Memory B cell (primary cell): Measurements from ENCODE around the gene CEP44.
"Not testable (repeated sequence)": the region's sequence is repeated elsewhere in the genome, so short reads cannot be mapped to it uniquely, and the experiment has no call there.

ENCODE experiments used
- ATAC-seq: fragments of 150-1000 bp; cut with Tn5 transposase; 2 replicates; pipeline ENCODE4 v1.10.0; 2021; ENCODE audit warnings: low read depth, mild to moderate bottlenecking, moderate library complexity
- DNase-seq, 2 donors: peaks; one replicate each; pipeline ENCODE4 v3.0.0; 2022; ENCODE audit warnings: low spot score in 2 of 2
- H3K27ac Mint-ChIP-seq: one replicate; pipeline ENCODE4 v1.8.0; 2022; ENCODE audit warnings: mild to moderate bottlenecking, moderate library complexity, mixed read lengths
- H3K27me3 Mint-ChIP-seq: one replicate; pipeline ENCODE4 v1.8.0; 2022; ENCODE audit warnings: mixed read lengths
- H3K36me3 Mint-ChIP-seq: one replicate; pipeline ENCODE4 v1.8.0; 2022; ENCODE audit warnings: mild to moderate bottlenecking, mixed read lengths
- H3K4me1 Mint-ChIP-seq: one replicate; pipeline ENCODE4 v1.8.0; 2022; ENCODE audit warnings: mixed read lengths
- H3K4me3 Mint-ChIP-seq: one replicate; pipeline ENCODE4 v1.8.0; 2022; ENCODE audit warnings: mild to moderate bottlenecking, moderate library complexity, mixed read lengths
- H3K9me3 Mint-ChIP-seq: one replicate; pipeline ENCODE4 v1.8.0; 2022; ENCODE audit warnings: mixed read lengths

The CEP44 gene

GRCh38 chr4:174286870-174287269, 3.2 kb downstream of the CEP44 start:
- peaks cover 19% of the 10 kb centered on the region for H3K4me1 Mint-ChIP-seq
- peaks cover 6% of the 10 kb centered on the region for H3K36me3 Mint-ChIP-seq
- peaks cover 2% of the 10 kb centered on the region for H3K9me3 Mint-ChIP-seq
- no peaks in the 10 kb centered on the region for H3K27me3 Mint-ChIP-seq
- no peak overlapping the region for H3K4me3 Mint-ChIP-seq
- H3K27ac Mint-ChIP-seq: no peak overlapping the region
- no peak for ATAC-seq
- no peak for DNase-seq

DNA sequence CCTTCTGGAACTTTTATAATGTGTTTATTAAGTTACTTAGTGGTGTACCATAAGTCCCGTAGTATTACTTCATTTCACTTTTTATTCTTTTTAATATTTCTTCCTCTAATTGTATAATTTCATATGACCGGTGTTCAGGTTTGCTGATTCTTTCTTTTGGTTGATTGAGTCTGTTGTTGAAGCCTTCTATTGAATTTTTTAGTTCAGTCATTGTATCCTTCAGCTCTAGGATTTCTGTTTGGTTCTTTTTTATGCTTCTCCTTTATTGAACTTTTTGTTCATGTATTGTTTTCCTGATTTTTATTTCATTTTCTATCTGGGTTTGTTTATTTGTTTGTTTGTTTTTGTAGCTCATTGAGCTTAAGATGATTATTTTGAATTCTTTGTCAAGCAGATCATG, 8.8 kb downstream of the CEP44 start:
- Mint-ChIP-seq H3K4me3 (no peak overlapping the region), H3K9me3 (peaks cover 11% of the 10 kb centered on the region), H3K27ac (no peak overlapping the region), H3K4me1 (peaks cover 5% of the 10 kb centered on the region), H3K36me3 (peaks cover 21% of the 10 kb centered on the region), H3K27me3 (no peaks in the 10 kb centered on the region)
- ATAC-seq (no peak), DNase-seq (no peak)

DNA sequence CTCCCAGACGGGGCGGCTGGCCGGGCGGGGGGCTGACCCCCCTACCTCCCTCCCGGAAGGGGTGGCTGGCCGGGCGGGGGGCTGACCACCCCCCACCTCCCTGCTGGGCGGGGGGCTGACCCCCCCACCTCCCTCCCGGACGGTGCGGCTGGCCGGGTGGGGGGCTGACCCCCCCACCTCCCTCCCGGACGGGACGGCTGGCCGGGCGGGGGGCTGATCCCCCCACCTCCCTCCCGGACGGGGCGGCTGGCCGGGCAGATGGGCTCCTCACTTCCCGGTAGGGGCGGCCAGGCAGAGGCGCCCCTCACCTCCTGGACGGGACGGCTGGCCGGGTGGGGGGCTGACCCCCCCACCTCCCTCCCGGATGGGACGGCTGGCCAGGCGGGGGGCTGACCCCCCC, 10.9 kb downstream of the CEP44 start:
- not testable (repeated sequence) for H3K27ac Mint-ChIP-seq, DNase-seq, H3K4me1 Mint-ChIP-seq, ATAC-seq, H3K27me3 Mint-ChIP-seq, H3K4me3 Mint-ChIP-seq
- Mint-ChIP-seq H3K36me3 (peaks cover 24% of the 10 kb centered on the region), H3K9me3 (peaks cover 11% of the 10 kb centered on the region)

- H3K4me1 Mint-ChIP-seq, DNase-seq, H3K4me3 Mint-ChIP-seq, H3K27ac Mint-ChIP-seq, ATAC-seq, H3K27me3 Mint-ChIP-seq: not testable (repeated sequence)
- Mint-ChIP-seq H3K9me3 (peaks cover 11% of the 10 kb centered on the region), H3K36me3 (peaks cover 29% of the 10 kb centered on the region)
These were observed 11.4 kb downstream of the CEP44 start for GRCh38 chr4:174295142-174295541.

GRCh38 chr4:174303687-174304086, 20.0 kb downstream of the CEP44 start:
- Mint-ChIP-seq H3K27me3 (no peaks in the 10 kb centered on the region), H3K4me3 (no peak overlapping the region), H3K27ac (no peak overlapping the region), H3K9me3 (no peaks in the 10 kb centered on the region), H3K4me1 (no peaks in the 10 kb centered on the region), H3K36me3 (peaks cover 33% of the 10 kb centered on the region)
- DNase-seq: no peak
- no peak for ATAC-seq

- no peak for DNase-seq
- no peaks in the 10 kb centered on the region for H3K9me3 Mint-ChIP-seq
- H3K36me3 Mint-ChIP-seq: peaks cover 35% of the 10 kb centered on the region
- no peak overlapping the region for H3K4me3 Mint-ChIP-seq
- ATAC-seq: no peak
- no peak overlapping the region for H3K27ac Mint-ChIP-seq
- no peaks in the 10 kb centered on the region for H3K27me3 Mint-ChIP-seq
- no peaks in the 10 kb centered on the region for H3K4me1 Mint-ChIP-seq
These were observed 21.0 kb downstream of the CEP44 start for GRCh38 chr4:174304664-174305063.

DNA sequence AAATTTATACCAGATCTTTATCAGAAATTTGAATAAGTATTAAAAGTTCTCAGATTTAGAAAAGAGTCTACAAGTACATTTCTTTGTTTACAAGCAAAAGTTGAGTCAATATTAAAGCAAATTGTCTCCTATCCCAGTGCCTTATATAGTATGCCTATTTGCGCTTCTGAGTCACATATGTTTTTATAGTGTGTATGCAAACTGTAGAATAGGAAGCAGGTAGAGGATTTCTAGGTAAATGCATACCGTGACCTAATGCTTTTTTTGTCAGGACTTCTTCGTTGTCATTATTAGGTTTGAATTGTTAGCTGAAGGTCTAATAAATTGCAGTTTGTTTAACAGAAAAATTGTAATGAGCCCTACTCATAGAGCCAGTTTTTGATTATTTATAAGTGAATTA, 22.2 kb downstream of the CEP44 start:
- Mint-ChIP-seq H3K9me3 (no peaks in the 10 kb centered on the region), H3K4me3 (no peak overlapping the region), H3K27me3 (no peaks in the 10 kb centered on the region), H3K4me1 (no peaks in the 10 kb centered on the region), H3K36me3 (peaks cover 29% of the 10 kb centered on the region), H3K27ac (no peak overlapping the region)
- no peak for DNase-seq
- no peak for ATAC-seq

DNA sequence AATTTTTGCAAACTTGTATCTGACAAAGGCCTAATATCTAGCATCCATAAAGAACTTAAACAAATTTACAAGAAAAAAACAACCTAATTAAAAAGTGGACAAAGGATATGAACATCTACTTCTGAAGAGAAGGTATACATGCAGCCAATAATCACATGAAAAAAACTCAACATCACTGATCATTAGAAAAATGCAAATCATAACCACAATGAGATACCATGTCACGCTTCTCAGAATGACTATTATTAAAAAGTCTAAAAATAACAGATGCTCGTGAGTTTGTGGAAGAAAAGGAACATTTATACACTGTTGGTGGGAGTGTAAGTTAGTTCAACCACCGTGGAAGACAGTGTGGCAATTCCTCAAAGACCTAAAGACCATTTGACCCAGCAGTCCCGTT, 24.0 kb downstream of the CEP44 start:
- Mint-ChIP-seq H3K27ac (no peak overlapping the region), H3K4me1 (no peaks in the 10 kb centered on the region), H3K27me3 (no peaks in the 10 kb centered on the region), H3K9me3 (no peaks in the 10 kb centered on the region), H3K4me3 (no peak overlapping the region), H3K36me3 (peaks cover 26% of the 10 kb centered on the region)
- ATAC-seq (no peak), DNase-seq (no peak)

GRCh38 chr4:174312993-174313392, 29.3 kb downstream of the CEP44 start:
- peaks cover 25% of the 10 kb centered on the region for H3K36me3 Mint-ChIP-seq
- H3K4me3 Mint-ChIP-seq: no peak overlapping the region

GRCh38 chr4:174314274-174314673, 30.6 kb downstream of the CEP44 start:
- no peaks in the 10 kb centered on the region for H3K4me1 Mint-ChIP-seq
- no peaks in the 10 kb centered on the region for H3K9me3 Mint-ChIP-seq
- H3K27ac Mint-ChIP-seq: no peak overlapping the region
- peaks cover 17% of the 10 kb centered on the region for H3K36me3 Mint-ChIP-seq
- DNase-seq: no peak
- no peaks in the 10 kb centered on the region for H3K27me3 Mint-ChIP-seq
- H3K4me3 Mint-ChIP-seq: no peak overlapping the region
- no peak for ATAC-seq

More at GRCh38 chr4:174312993-174313392, 29.3 kb downstream of the CEP44 start:
- Mint-ChIP-seq H3K27ac (no peak overlapping the region), H3K4me1 (no peaks in the 10 kb centered on the region), H3K27me3 (no peaks in the 10 kb centered on the region), H3K9me3 (no peaks in the 10 kb centered on the region)
- ATAC-seq: no peak
- DNase-seq: no peak

DNA sequence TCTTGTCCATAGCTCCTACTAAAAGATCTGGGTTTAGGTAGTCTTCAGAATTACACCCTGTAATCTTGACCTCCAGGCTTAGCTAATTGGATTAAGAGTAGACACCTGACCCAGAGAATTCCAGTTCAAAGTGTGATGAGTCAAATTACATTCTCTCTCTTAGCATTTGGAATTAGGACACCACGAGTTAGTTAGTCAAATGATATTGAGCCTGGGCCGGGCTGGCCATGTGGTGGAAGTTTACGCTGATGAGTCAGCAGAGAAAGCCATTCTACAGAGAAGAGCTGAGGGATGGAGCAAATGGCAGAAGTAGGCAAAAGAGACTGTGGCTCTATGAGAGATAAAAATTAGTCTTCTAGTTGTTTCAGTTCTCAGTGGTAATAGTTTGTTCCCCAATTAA, 31.1 kb downstream of the CEP44 start:
- ATAC-seq (no peak), DNase-seq (no peak)
- no peaks in the 10 kb centered on the region for H3K9me3 Mint-ChIP-seq
- no peak overlapping the region for H3K27ac Mint-ChIP-seq
- no peak overlapping the region for H3K4me3 Mint-ChIP-seq
- H3K4me1 Mint-ChIP-seq: no peaks in the 10 kb centered on the region
- H3K36me3 Mint-ChIP-seq: peaks cover 17% of the 10 kb centered on the region
- H3K27me3 Mint-ChIP-seq: no peaks in the 10 kb centered on the region

GRCh38 chr4:174316546-174316945, 32.8 kb downstream of the CEP44 start:
- Mint-ChIP-seq H3K9me3 (no peaks in the 10 kb centered on the region), H3K27me3 (no peaks in the 10 kb centered on the region), H3K36me3 (peaks cover 14% of the 10 kb centered on the region), H3K4me3 (no peak overlapping the region), H3K4me1 (no peaks in the 10 kb centered on the region), H3K27ac (no peak overlapping the region)
- ATAC-seq (no peak), DNase-seq (no peak)

DNA sequence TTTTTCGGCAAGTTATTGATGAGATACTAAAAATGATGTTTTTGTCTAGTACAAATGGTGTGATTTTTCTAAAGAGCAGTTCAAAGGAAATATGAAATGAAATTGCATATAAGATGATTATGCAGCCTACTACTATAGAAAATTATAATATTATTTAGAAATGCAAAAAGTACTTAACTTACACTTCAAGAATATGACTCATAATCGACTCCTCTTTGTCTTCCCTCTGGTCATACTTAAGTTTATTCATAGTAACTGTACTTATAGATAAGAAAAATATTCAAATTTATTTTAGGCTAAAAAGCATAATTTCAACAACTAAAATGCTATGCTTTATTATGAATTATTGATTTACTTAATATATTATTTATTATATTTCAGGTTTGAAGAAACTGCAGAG, 33.2 kb downstream of the CEP44 start:
- DNase-seq (no peak), ATAC-seq (no peak)
- H3K27ac Mint-ChIP-seq: no peak overlapping the region
- H3K9me3 Mint-ChIP-seq: no peaks in the 10 kb centered on the region
- no peaks in the 10 kb centered on the region for H3K27me3 Mint-ChIP-seq
- peaks cover 14% of the 10 kb centered on the region for H3K36me3 Mint-ChIP-seq
- H3K4me1 Mint-ChIP-seq: no peaks in the 10 kb centered on the region
- no peak overlapping the region for H3K4me3 Mint-ChIP-seq

DNA sequence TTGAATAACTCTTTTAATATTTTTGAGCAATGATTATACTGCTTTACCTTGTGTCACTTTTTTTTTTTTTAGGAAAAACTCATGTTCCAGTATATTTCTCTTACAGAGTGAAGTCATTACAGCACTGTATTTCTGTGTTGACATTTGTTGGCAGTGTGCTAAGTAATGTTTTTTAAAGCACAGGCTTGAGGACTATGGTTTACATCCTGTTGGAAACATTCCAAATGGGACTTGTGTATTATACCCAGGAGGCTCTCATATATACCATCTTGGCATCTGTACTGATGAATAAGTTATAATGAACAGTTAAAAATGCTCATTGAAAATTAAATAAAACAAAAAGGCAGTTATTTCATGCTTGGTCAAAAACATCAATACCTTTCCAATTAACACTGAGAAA, 33.8 kb downstream of the CEP44 start:
- no peak for ATAC-seq
- Mint-ChIP-seq H3K4me1 (no peaks in the 10 kb centered on the region), H3K27ac (no peak overlapping the region), H3K36me3 (peaks cover 14% of the 10 kb centered on the region), H3K9me3 (no peaks in the 10 kb centered on the region), H3K4me3 (no peak overlapping the region), H3K27me3 (no peaks in the 10 kb centered on the region)
- DNase-seq: no peak

- Mint-ChIP-seq H3K4me1 (no peaks in the 10 kb centered on the region), H3K27ac (no peak overlapping the region), H3K27me3 (no peaks in the 10 kb centered on the region), H3K36me3 (peaks cover 4% of the 10 kb centered on the region), H3K4me3 (no peak overlapping the region), H3K9me3 (no peaks in the 10 kb centered on the region)
- no peak for ATAC-seq
- DNase-seq: peak in 1 of 2 donors; percentile 1
These were observed 35.4 kb downstream of the CEP44 start for GRCh38 chr4:174318829-174319764.
